HEK293 (cell line): ENCODE measurements around the gene DAND5.

Experiments
- BCL11B ChIP-seq: fragments of 450-650 bp; formaldehyde crosslinking; IDR thresholded peaks from 2 replicates; pipeline ENCODE4 v1.5.1; 2016; ENCODE audit warnings: low read depth, missing biosample characterization, missing genetic modification characterization
- REPIN1 ChIP-seq: fragments of 450-650 bp; formaldehyde crosslinking; IDR thresholded peaks from 2 replicates; pipeline ENCODE4 v1.5.1; 2017; ENCODE audit warnings: missing biosample characterization, missing genetic modification characterization, low read depth
- SALL2 ChIP-seq: fragments of 450-650 bp; formaldehyde crosslinking; IDR thresholded peaks from 2 replicates; pipeline ENCODE4 v1.5.0; 2017; ENCODE audit warnings: missing biosample characterization, mild to moderate bottlenecking, missing genetic modification characterization, borderline replicate concordance
- ZNF155 ChIP-seq: fragments of 450-650 bp; formaldehyde crosslinking; IDR thresholded peaks from 2 replicates; pipeline ENCODE4 v1.5.1; 2016; ENCODE audit warnings: missing biosample characterization, missing genetic modification characterization
- ZNF157 ChIP-seq: fragments of 450-650 bp; formaldehyde crosslinking; IDR thresholded peaks from 2 replicates; pipeline ENCODE4 v1.5.1; 2016; ENCODE audit warnings: missing biosample characterization, missing genetic modification characterization
- ZNF23 ChIP-seq: fragments of 450-650 bp; formaldehyde crosslinking; IDR thresholded peaks from 2 replicates; pipeline ENCODE4 v1.5.1; 2016; ENCODE audit warnings: missing biosample characterization, missing genetic modification characterization, borderline replicate concordance
- ZNF302 ChIP-seq: fragments of 450-650 bp; formaldehyde crosslinking; IDR thresholded peaks from 2 replicates; pipeline ENCODE4 v1.5.1; 2016; ENCODE audit warnings: missing biosample characterization, missing genetic modification characterization, low read depth
- ZNF324 ChIP-seq: fragments of 450-650 bp; formaldehyde crosslinking; IDR thresholded peaks from 2 replicates; pipeline ENCODE4 v1.5.1; 2016; ENCODE audit warnings: missing biosample characterization, missing genetic modification characterization
- ZNF404 ChIP-seq: fragments of 450-650 bp; formaldehyde crosslinking; IDR thresholded peaks from 2 replicates; pipeline ENCODE4 v1.5.1; 2017; ENCODE audit warnings: missing biosample characterization, missing genetic modification characterization
- ZNF501 ChIP-seq: fragments of 450-650 bp; formaldehyde crosslinking; IDR thresholded peaks from 2 replicates; pipeline ENCODE4 v1.5.1; 2016; ENCODE audit warnings: missing biosample characterization, missing genetic modification characterization
- ZNF510 ChIP-seq: fragments of 450-650 bp; formaldehyde crosslinking; IDR thresholded peaks from 2 replicates; pipeline ENCODE4 v1.5.1; 2018; ENCODE audit warnings: mild to moderate bottlenecking, missing genetic modification characterization, missing biosample characterization; ENCODE audit not compliant: insufficient replicate concordance
- ZNF514 ChIP-seq: fragments of 450-650 bp; formaldehyde crosslinking; IDR thresholded peaks from 2 replicates; pipeline ENCODE4 v1.5.1; 2016; ENCODE audit warnings: missing biosample characterization, missing genetic modification characterization
- ZNF585B ChIP-seq: fragments of 450-650 bp; formaldehyde crosslinking; IDR thresholded peaks from 2 replicates; pipeline ENCODE4 v1.5.1; 2016; ENCODE audit warnings: missing biosample characterization, missing genetic modification characterization
- ZNF624 ChIP-seq: fragments of 450-650 bp; formaldehyde crosslinking; IDR thresholded peaks from 2 replicates; pipeline ENCODE4 v1.5.1; 2017; ENCODE audit warnings: missing biosample characterization, missing genetic modification characterization
- ZNF626 ChIP-seq: fragments of 450-650 bp; sonication (Bioruptor Pico); formaldehyde crosslinking; IDR thresholded peaks from 2 replicates; pipeline ENCODE4 v1.5.1; 2018; ENCODE audit warnings: missing biosample characterization, missing genetic modification characterization, inconsistent platforms
- ZNF654 ChIP-seq: fragments of 450-650 bp; formaldehyde crosslinking; IDR thresholded peaks from 2 replicates; pipeline ENCODE4 v1.5.1; 2016; ENCODE audit warnings: low read depth, missing biosample characterization, missing genetic modification characterization
- ZNF747 ChIP-seq: fragments of 450-650 bp; formaldehyde crosslinking; IDR thresholded peaks from 2 replicates; pipeline ENCODE4 v1.5.1; 2016; ENCODE audit warnings: missing biosample characterization, missing genetic modification characterization
- TF ChIP-seq, protein P1 (sequence below): fragments of 450-650 bp; formaldehyde crosslinking; IDR thresholded peaks from 2 replicates; pipeline ENCODE4 v1.5.1; 2016; ENCODE audit warnings: missing biosample characterization, missing genetic modification characterization, borderline replicate concordance
- TF ChIP-seq, protein P2 (sequence below): fragments of 450-650 bp; formaldehyde crosslinking; IDR thresholded peaks from 2 replicates; pipeline ENCODE4 v1.5.1; 2016; ENCODE audit warnings: missing biosample characterization, missing genetic modification characterization, low read depth
- TF ChIP-seq, protein P3 (sequence below): fragments of 450-650 bp; formaldehyde crosslinking; IDR thresholded peaks from 2 replicates; pipeline ENCODE4 v1.5.1; 2016; ENCODE audit warnings: missing biosample characterization, missing genetic modification characterization
- TF ChIP-seq, protein P4 (sequence below): fragments of 450-650 bp; IDR thresholded peaks from 2 replicates; pipeline ENCODE4 v1.5.1; 2018; ENCODE audit warnings: missing biosample characterization, missing genetic modification characterization
- TF ChIP-seq, protein P5 (sequence below): fragments of 450-650 bp; formaldehyde crosslinking; IDR thresholded peaks from 2 replicates; pipeline ENCODE4 v1.5.1; 2016; ENCODE audit warnings: missing biosample characterization, missing genetic modification characterization
- TF ChIP-seq, protein P6 (sequence below): fragments of 450-650 bp; formaldehyde crosslinking; IDR thresholded peaks from 2 replicates; pipeline ENCODE4 v1.5.1; 2016; ENCODE audit warnings: missing biosample characterization, missing genetic modification characterization
- TF ChIP-seq, protein P7 (sequence below): fragments of 450-650 bp; formaldehyde crosslinking; IDR thresholded peaks from 2 replicates; pipeline ENCODE4 v1.5.1; 2016; ENCODE audit warnings: missing biosample characterization, missing genetic modification characterization

Gene DAND5

DNA sequence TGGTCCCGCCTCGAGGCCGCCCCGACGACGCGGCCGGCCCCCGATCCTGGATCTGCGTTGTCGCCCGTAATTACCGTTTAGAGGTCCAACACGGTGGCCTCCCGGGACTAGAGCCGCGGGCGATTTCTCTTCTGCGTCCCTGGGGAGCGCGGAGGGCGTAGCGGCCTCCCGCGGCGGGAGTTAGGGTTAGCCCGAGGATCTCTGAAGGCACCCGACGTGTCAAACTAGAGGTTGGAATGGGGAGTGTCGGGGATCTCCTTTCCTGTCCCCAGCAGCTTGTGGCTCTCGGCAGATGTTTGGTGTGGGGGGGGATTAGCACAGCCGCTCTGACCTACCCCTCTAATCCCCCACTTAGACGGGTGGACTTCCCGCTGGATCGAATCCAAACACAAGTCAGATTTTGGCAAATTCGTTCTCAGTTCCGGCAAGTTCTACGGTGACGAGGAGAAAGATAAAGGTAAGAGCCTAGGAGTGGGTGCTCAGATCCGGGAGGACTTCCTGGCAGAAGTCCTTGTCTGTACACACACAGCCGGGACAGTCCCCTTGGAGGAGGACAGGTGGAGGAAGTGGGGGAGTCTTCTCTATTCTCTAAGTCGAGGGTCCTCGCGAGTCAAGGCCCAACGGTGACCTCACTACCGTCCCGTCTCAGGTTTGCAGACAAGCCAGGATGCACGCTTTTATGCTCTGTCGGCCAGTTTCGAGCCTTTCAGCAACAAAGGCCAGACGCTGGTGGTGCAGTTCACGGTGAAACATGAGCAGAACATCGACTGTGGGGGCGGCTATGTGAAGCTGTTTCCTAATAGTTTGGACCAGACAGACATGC lies 30.4 kb upstream of the DAND5 start (continued):
- TF ChIP-seq REPIN1 (tag by site-specific recombination) (no peak), ZNF404 (tag by site-specific recombination) (no peak), ZNF155 (tag by site-specific recombination) (no peak), ZNF157 (tag by site-specific recombination) (no peak), ZNF514 (tag by site-specific recombination) (no peak), ZNF324 (tag by site-specific recombination) (peak; percentile 85; the same call in 1 of the 2 replicates), ZNF585B (tag by site-specific recombination) (no peak), ZNF626 (tag by site-specific recombination) (no peak), ZNF510 (tag by site-specific recombination) (no peak), BCL11B (tag by site-specific recombination) (no peak), ZNF302 (tag by site-specific recombination) (no peak), ZNF654 (no peak), ZNF624 (tag by site-specific recombination) (no peak), ZNF23 (tag by site-specific recombination) (no peak), ZNF747 (tag by site-specific recombination) (no peak), ZNF501 (0 out of 2 replicates have a peak, but pooled peaks have one; percentile 5), SALL2 (no peak)
- TF ChIP-seq, protein P1, sequence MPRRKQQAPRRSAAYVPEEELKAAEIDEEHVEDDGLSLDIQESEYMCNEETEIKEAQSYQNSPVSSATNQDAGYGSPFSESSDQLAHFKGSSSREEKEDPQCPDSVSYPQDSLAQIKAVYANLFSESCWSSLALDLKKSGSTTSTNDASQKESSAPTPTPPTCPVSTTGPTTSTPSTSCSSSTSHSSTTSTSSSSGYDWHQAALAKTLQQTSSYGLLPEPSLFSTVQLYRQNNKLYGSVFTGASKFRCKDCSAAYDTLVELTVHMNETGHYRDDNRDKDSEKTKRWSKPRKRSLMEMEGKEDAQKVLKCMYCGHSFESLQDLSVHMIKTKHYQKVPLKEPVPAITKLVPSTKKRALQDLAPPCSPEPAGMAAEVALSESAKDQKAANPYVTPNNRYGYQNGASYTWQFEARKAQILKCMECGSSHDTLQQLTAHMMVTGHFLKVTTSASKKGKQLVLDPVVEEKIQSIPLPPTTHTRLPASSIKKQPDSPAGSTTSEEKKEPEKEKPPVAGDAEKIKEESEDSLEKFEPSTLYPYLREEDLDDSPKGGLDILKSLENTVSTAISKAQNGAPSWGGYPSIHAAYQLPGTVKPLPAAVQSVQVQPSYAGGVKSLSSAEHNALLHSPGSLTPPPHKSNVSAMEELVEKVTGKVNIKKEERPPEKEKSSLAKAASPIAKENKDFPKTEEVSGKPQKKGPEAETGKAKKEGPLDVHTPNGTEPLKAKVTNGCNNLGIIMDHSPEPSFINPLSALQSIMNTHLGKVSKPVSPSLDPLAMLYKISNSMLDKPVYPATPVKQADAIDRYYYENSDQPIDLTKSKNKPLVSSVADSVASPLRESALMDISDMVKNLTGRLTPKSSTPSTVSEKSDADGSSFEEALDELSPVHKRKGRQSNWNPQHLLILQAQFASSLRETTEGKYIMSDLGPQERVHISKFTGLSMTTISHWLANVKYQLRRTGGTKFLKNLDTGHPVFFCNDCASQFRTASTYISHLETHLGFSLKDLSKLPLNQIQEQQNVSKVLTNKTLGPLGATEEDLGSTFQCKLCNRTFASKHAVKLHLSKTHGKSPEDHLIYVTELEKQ, result no peak
- TF ChIP-seq, protein P2, sequence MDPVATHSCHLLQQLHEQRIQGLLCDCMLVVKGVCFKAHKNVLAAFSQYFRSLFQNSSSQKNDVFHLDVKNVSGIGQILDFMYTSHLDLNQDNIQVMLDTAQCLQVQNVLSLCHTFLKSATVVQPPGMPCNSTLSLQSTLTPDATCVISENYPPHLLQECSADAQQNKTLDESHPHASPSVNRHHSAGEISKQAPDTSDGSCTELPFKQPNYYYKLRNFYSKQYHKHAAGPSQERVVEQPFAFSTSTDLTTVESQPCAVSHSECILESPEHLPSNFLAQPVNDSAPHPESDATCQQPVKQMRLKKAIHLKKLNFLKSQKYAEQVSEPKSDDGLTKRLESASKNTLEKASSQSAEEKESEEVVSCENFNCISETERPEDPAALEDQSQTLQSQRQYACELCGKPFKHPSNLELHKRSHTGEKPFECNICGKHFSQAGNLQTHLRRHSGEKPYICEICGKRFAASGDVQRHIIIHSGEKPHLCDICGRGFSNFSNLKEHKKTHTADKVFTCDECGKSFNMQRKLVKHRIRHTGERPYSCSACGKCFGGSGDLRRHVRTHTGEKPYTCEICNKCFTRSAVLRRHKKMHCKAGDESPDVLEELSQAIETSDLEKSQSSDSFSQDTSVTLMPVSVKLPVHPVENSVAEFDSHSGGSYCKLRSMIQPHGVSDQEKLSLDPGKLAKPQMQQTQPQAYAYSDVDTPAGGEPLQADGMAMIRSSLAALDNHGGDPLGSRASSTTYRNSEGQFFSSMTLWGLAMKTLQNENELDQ (tag by site-specific recombination), result no peak
- TF ChIP-seq, protein P3, sequence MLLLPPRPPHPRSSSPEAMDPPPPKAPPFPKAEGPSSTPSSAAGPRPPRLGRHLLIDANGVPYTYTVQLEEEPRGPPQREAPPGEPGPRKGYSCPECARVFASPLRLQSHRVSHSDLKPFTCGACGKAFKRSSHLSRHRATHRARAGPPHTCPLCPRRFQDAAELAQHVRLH, result peak; percentile 31; the same call in 1 of the 2 replicates
- TF ChIP-seq, protein P4, sequence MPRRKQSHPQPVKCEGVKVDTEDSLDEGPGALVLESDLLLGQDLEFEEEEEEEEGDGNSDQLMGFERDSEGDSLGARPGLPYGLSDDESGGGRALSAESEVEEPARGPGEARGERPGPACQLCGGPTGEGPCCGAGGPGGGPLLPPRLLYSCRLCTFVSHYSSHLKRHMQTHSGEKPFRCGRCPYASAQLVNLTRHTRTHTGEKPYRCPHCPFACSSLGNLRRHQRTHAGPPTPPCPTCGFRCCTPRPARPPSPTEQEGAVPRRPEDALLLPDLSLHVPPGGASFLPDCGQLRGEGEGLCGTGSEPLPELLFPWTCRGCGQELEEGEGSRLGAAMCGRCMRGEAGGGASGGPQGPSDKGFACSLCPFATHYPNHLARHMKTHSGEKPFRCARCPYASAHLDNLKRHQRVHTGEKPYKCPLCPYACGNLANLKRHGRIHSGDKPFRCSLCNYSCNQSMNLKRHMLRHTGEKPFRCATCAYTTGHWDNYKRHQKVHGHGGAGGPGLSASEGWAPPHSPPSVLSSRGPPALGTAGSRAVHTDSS (tag by site-specific recombination), result 0 out of 2 replicates have a peak, but pooled peaks have one; percentile 35
- TF ChIP-seq, protein P5, sequence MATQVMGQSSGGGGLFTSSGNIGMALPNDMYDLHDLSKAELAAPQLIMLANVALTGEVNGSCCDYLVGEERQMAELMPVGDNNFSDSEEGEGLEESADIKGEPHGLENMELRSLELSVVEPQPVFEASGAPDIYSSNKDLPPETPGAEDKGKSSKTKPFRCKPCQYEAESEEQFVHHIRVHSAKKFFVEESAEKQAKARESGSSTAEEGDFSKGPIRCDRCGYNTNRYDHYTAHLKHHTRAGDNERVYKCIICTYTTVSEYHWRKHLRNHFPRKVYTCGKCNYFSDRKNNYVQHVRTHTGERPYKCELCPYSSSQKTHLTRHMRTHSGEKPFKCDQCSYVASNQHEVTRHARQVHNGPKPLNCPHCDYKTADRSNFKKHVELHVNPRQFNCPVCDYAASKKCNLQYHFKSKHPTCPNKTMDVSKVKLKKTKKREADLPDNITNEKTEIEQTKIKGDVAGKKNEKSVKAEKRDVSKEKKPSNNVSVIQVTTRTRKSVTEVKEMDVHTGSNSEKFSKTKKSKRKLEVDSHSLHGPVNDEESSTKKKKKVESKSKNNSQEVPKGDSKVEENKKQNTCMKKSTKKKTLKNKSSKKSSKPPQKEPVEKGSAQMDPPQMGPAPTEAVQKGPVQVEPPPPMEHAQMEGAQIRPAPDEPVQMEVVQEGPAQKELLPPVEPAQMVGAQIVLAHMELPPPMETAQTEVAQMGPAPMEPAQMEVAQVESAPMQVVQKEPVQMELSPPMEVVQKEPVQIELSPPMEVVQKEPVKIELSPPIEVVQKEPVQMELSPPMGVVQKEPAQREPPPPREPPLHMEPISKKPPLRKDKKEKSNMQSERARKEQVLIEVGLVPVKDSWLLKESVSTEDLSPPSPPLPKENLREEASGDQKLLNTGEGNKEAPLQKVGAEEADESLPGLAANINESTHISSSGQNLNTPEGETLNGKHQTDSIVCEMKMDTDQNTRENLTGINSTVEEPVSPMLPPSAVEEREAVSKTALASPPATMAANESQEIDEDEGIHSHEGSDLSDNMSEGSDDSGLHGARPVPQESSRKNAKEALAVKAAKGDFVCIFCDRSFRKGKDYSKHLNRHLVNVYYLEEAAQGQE (tag by site-specific recombination), result peak; percentile 71; the same call in 1 of the 2 replicates
- TF ChIP-seq, protein P6, sequence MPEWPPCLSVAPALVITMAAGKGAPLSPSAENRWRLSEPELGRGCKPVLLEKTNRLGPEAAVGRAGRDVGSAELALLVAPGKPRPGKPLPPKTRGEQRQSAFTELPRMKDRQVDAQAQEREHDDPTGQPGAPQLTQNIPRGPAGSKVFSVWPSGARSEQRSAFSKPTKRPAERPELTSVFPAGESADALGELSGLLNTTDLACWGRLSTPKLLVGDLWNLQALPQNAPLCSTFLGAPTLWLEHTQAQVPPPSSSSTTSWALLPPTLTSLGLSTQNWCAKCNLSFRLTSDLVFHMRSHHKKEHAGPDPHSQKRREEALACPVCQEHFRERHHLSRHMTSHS (tag by site-specific recombination), result no peak
- TF ChIP-seq, protein P7, sequence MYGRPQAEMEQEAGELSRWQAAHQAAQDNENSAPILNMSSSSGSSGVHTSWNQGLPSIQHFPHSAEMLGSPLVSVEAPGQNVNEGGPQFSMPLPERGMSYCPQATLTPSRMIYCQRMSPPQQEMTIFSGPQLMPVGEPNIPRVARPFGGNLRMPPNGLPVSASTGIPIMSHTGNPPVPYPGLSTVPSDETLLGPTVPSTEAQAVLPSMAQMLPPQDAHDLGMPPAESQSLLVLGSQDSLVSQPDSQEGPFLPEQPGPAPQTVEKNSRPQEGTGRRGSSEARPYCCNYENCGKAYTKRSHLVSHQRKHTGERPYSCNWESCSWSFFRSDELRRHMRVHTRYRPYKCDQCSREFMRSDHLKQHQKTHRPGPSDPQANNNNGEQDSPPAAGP (tag by site-specific recombination), result no peak
